ENCODE data around the gene ZCCHC2.

DNA sequence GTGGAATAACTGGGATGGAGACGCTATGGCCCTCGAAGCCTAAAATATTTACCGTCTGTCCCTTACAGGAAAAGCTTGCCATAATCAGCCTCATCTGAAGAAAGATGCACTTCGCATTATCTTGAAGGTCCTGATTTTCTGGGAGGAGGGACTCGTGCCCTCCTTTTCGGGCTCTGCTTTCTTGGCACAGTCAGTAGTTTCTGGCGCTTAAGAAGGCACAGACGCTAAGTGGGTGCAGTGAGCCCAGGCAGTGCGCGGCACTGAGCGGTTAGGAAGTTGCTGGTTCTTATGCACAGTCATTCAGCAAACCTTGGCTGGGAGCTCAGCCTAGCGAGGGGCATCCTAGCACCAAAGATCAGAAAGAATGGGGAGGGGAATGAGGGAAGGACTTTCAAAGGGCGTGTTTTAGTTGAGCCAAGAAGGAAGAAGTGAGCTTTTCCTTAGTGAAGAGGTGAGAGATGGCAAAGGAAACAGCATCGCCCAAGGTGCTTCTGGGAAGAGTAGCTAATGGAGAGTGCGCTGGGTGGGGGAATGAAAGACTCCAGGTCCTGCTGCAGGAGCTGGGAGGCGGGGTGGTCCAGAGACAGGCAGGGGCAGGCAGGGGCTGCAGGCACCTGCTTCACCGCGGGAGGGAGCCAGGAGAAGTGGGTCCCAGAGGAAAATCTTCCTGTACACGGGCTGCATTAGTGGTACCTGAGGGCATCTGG lies 64.1 kb downstream of the ZCCHC2 start:
- TF ChIP-seq, protein P1, sequence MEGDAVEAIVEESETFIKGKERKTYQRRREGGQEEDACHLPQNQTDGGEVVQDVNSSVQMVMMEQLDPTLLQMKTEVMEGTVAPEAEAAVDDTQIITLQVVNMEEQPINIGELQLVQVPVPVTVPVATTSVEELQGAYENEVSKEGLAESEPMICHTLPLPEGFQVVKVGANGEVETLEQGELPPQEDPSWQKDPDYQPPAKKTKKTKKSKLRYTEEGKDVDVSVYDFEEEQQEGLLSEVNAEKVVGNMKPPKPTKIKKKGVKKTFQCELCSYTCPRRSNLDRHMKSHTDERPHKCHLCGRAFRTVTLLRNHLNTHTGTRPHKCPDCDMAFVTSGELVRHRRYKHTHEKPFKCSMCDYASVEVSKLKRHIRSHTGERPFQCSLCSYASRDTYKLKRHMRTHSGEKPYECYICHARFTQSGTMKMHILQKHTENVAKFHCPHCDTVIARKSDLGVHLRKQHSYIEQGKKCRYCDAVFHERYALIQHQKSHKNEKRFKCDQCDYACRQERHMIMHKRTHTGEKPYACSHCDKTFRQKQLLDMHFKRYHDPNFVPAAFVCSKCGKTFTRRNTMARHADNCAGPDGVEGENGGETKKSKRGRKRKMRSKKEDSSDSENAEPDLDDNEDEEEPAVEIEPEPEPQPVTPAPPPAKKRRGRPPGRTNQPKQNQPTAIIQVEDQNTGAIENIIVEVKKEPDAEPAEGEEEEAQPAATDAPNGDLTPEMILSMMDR (IDR thresholded peaks at IDR 0.05) = no peak
- TF ChIP-seq POLR2A (IDR thresholded peaks at IDR 0.05) = no peak
